HepG2 (cell line): ENCODE results near the gene TIMM17B. TPM values are rescaled to one million over a fixed set of nuclear protein-coding genes. Genes with fewer than 3 reads are reported as not detected.

ENCODE experiments used
- ATAC-seq: fragments of 200-7000 bp; cut with Tn5 transposase; 3 replicates; pipeline ENCODE4 v1.9.1; 2020; ENCODE audit warnings: mild to moderate bottlenecking, moderate library complexity
- BruUV-seq: library from RNA; stranded (reverse); fragments of 400-500 nt; replicated peaks from 2 replicates; lab custom pipeline; 2021; lab: Mats Ljungman, UMichigan
- CTCF ChIA-PET: fragments of 300-600 bp; formaldehyde crosslinking; extraction: SDS; loops from one replicate; lab custom pipeline; 2021; ENCODE audit warnings: low total read pairs, inconsistent platforms, low intra/inter-chr PET ratio; lab: Yijun Ruan, JAX
- POLR2A ChIA-PET: fragments of 350-600 bp; sonication (Branson Sonifier 250); formaldehyde crosslinking; loops from one replicate; lab custom pipeline; 2020; ENCODE audit warnings: antibody characterized with exemption, inconsistent platforms; lab: Yijun Ruan, JAX
- DNase-seq: peaks from one replicate; pipeline ENCODE4 v3.0.0-alpha.2; 2015; ENCODE audit warnings: low spot score
- FAIRE-seq: peaks from 3 replicates; lab custom pipeline; 2011; peaks lifted over from hg19 to GRCh38; lab: Jason Lieb, UNC
- H2AFZ ChIP-seq: one replicate; pipeline ENCODE4 v1.6.1; 2011; ENCODE audit warnings: low read length, inconsistent platforms
- H3K27ac ChIP-seq: fragments of 300-600 bp; 3 replicates; pipeline ENCODE4 v1.8.0; 2011; ENCODE audit warnings: mixed run types, mild to moderate bottlenecking, mixed read lengths, low read length, inconsistent platforms; ENCODE audit not compliant: insufficient read depth; ENCODE audit errors: extremely low read length
- H3K27me3 ChIP-seq, 2 experiments: fragments of 200-600 bp in 1 of 2; 2 replicates in 1 of 2; 3 replicates in 1 of 2; pipeline versions ENCODE4 v1.6.0 to v1.8.0; 2011; ENCODE audit warnings: low read length in 2 of 2, mild to moderate bottlenecking in 2 of 2, moderate library complexity in 2 of 2, inconsistent platforms in 1 of 2; ENCODE audit not compliant: insufficient read depth in 2 of 2, control insufficient read depth in 1 of 2
- H3K36me3 ChIP-seq, 2 experiments: fragments of 200-600 bp in 1 of 2; replicated peaks in 1 of 2; 2 replicates in 1 of 2; 3 replicates in 1 of 2; pipeline versions ENCODE4 v1.5.1 to v1.8.0; 2011; ENCODE audit warnings: low read length in 2 of 2, inconsistent platforms in 1 of 2; ENCODE audit not compliant: insufficient read depth in 2 of 2, control insufficient read depth in 1 of 2
- H3K4me1 ChIP-seq: 2 replicates; pipeline ENCODE4 v1.5.1; 2012; ENCODE audit warnings: low read length, inconsistent platforms; ENCODE audit not compliant: insufficient read depth
- H3K4me2 ChIP-seq: 2 replicates; pipeline ENCODE4 v1.6.0; 2011; ENCODE audit warnings: low read depth, low read length, inconsistent platforms
- H3K4me3 ChIP-seq, 3 experiments: fragments of 200-600 bp in 1 of 3; sonication (generic), shearing (Covaris generic) in 1 of 3; replicated peaks in 1 of 3; 2 replicates each; pipeline ENCODE4 v1.5.1; 2011 to 2016; ENCODE audit warnings: low read length in 3 of 3, inconsistent platforms in 2 of 3, low read depth in 2 of 3, mild to moderate bottlenecking in 2 of 3, control low read depth in 1 of 3, mixed read lengths in 1 of 3; ENCODE audit not compliant: insufficient read depth in 1 of 3
- H3K79me2 ChIP-seq: one replicate; pipeline ENCODE4 v1.6.1; 2011; ENCODE audit warnings: low read length, inconsistent platforms; ENCODE audit not compliant: insufficient read depth
- H3K9ac ChIP-seq: 2 replicates; pipeline ENCODE4 v1.6.0; 2011; ENCODE audit warnings: mild to moderate bottlenecking, low read depth, low read length, inconsistent platforms; ENCODE audit not compliant: insufficient read depth
- H3K9me3 ChIP-seq: 2 replicates; pipeline ENCODE4 v1.5.1; 2012; ENCODE audit warnings: mild to moderate bottlenecking, low read length
- H4K20me1 ChIP-seq: 2 replicates; pipeline ENCODE4 v1.6.0; 2011; ENCODE audit warnings: inconsistent platforms, mild to moderate bottlenecking, low read length, moderate library complexity; ENCODE audit not compliant: insufficient read depth
- KDM6A ChIP-seq: IDR thresholded peaks from 2 replicates; pipeline ENCODE4 v1.6.1; 2016; ENCODE audit warnings: low read depth
- MBNL3 ChIP-seq: fragments of 250-450 bp; sonication (Bioruptor Pico); conservative IDR thresholded peaks from 2 replicates; pipeline ENCODE4 v1.8.0; 2022; ENCODE audit warnings: mild to moderate bottlenecking, inconsistent platforms
- PPARG ChIP-seq: conservative IDR thresholded peaks from 2 replicates; pipeline ENCODE4 v1.6.1; 2016; ENCODE audit warnings: missing biosample characterization, missing genetic modification reagents
- PRMT3 ChIP-seq: sonication (generic); formaldehyde crosslinking; IDR thresholded peaks from 2 replicates; pipeline ENCODE4 v1.8.1; 2022; ENCODE audit warnings: low read depth, mild to moderate bottlenecking, moderate library complexity, missing genetic modification reagents, borderline replicate concordance
- RARG ChIP-seq: sonication (generic); formaldehyde crosslinking; IDR thresholded peaks from 2 replicates; pipeline ENCODE4 v1.4.0; 2020; ENCODE audit warnings: low read depth, mild to moderate bottlenecking, missing genetic modification reagents
- RCOR2 ChIP-seq: IDR thresholded peaks from 2 replicates; pipeline ENCODE4 v1.6.1; 2016; ENCODE audit warnings: missing biosample characterization, missing genetic modification reagents
- ZNF225 ChIP-seq: sonication (generic); formaldehyde crosslinking; IDR thresholded peaks from 2 replicates; pipeline ENCODE4 v1.4.0; 2020; ENCODE audit warnings: mild to moderate bottlenecking, missing genetic modification reagents
- ZNF335 ChIP-seq: sonication (generic); formaldehyde crosslinking; IDR thresholded peaks from 2 replicates; pipeline ENCODE4 v1.4.0; 2020; ENCODE audit warnings: missing genetic modification reagents
- ZNF33A ChIP-seq: sonication (generic); formaldehyde crosslinking; IDR thresholded peaks from 2 replicates; pipeline ENCODE4 v1.5.1; 2020; ENCODE audit warnings: missing genetic modification reagents, mild to moderate bottlenecking, moderate library complexity, borderline replicate concordance
- ZNF569 ChIP-seq: sonication (generic); formaldehyde crosslinking; IDR thresholded peaks from 2 replicates; pipeline ENCODE4 v1.5.0; 2020; ENCODE audit warnings: mild to moderate bottlenecking, missing genetic modification reagents, moderate library complexity, borderline replicate concordance
- ZNF766 ChIP-seq: sonication (generic); formaldehyde crosslinking; IDR thresholded peaks from 2 replicates; pipeline ENCODE4 v1.5.0; 2020; ENCODE audit warnings: missing genetic modification reagents, borderline replicate concordance
- ZNF839 ChIP-seq: sonication (generic); formaldehyde crosslinking; IDR thresholded peaks from 2 replicates; pipeline ENCODE4 v1.4.0; 2020; ENCODE audit warnings: missing genetic modification reagents, mild to moderate bottlenecking, borderline replicate concordance
- WGBS: methylation state at CpG from one replicate; pipeline ENCODE4 v1.1.6; 2017; ENCODE audit warnings: low lambda C conversion rate; 5-methylcytosine and 5-hydroxymethylcytosine counted together
- in situ Hi-C: cut with HindIII; loops from 2 replicates; pipeline ENCODE4 v1.10.0; 2017; ENCODE audit warnings: low pct_unique_long_range_greater_than_20kb; ENCODE audit not compliant: extremely low pct_ligation_motif_present
- intact Hi-C: fragments of 100-400 bp; cut with micrococcal nuclease; formaldehyde crosslinking; loops from one replicate; pipeline ENCODE4 v1.10.0; 2022; ENCODE audit not compliant: unreplicated experiment
- polyA plus RNA-seq, 8 experiments: library from polyadenylated mRNA; depleted of rRNA in 3 of 8; stranded (reverse) in 7 of 8; unstranded in 1 of 8; fragments of >200 nt; fragmentation: Illumina TruSeq in 4 of 8; extraction: Trizol in 4 of 8; gene quantifications; 2 replicates each; pipeline versions ENCODE4 v1.2.1 to v1.2.3, GENCODE V29; 2011 to 2016; ENCODE audit warnings: low read depth in 4 of 8, missing spikeins in 1 of 8, mixed read lengths in 1 of 8; ENCODE audit not compliant: insufficient read depth in 1 of 8
- total RNA-seq, 5 experiments: library from RNA; depleted of rRNA; stranded (reverse); fragments of >200 nt; fragmentation: Illumina TruSeq; extraction: Trizol; gene quantifications; 2 replicates each; pipeline ENCODE4 v1.2.3, GENCODE V29; 2016; ENCODE audit warnings: low read depth in 1 of 5
- TF ChIP-seq, protein P1 (sequence below): sonication (generic); formaldehyde crosslinking; IDR thresholded peaks from 2 replicates; pipeline ENCODE4 v1.4.0; 2020; ENCODE audit warnings: missing genetic modification reagents, borderline replicate concordance
- TF ChIP-seq, protein P2 (sequence below): IDR thresholded peaks from 2 replicates; pipeline ENCODE4 v1.6.1; 2018; ENCODE audit warnings: missing genetic modification reagents
- TF ChIP-seq, protein P3 (sequence below): sonication (generic); formaldehyde crosslinking; IDR thresholded peaks from 2 replicates; pipeline ENCODE4 v1.8.1; 2023; ENCODE audit warnings: missing genetic modification reagents, mild to moderate bottlenecking, borderline replicate concordance
- TF ChIP-seq, protein P4 (sequence below): sonication (generic); formaldehyde crosslinking; IDR thresholded peaks from 2 replicates; pipeline ENCODE4 v1.5.1; 2020; ENCODE audit warnings: missing genetic modification reagents, mild to moderate bottlenecking, borderline replicate concordance

TIMM17B gene
- total and polyA plus RNA-seq, 2 of the 13 experiments (the other 11 are each of a cell fraction or from before 2014, with no cell fraction given): 56.0 to 72.5 TPM

DNA sequence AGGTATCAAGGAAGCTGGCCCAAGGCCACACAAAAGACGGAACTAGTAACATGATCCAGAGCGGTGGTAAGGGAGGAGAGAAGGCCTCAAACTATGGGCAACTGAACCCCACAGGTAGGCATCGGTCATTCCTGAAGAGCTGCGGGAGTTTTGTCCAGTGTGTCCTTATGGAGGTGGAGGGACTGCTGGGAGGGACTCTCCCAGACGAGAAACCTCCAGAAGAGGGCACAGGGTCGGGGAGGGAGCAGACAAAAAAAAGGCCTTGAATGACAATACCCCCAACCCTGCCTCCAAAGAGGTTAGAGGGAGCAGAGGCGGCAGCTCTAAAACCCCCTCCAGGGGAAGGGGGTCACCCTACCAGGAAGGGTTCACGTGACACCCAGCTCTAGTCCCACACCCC, 6.6 kb upstream of the TIMM17B start (continued):
- TF ChIP-seq, protein P1, sequence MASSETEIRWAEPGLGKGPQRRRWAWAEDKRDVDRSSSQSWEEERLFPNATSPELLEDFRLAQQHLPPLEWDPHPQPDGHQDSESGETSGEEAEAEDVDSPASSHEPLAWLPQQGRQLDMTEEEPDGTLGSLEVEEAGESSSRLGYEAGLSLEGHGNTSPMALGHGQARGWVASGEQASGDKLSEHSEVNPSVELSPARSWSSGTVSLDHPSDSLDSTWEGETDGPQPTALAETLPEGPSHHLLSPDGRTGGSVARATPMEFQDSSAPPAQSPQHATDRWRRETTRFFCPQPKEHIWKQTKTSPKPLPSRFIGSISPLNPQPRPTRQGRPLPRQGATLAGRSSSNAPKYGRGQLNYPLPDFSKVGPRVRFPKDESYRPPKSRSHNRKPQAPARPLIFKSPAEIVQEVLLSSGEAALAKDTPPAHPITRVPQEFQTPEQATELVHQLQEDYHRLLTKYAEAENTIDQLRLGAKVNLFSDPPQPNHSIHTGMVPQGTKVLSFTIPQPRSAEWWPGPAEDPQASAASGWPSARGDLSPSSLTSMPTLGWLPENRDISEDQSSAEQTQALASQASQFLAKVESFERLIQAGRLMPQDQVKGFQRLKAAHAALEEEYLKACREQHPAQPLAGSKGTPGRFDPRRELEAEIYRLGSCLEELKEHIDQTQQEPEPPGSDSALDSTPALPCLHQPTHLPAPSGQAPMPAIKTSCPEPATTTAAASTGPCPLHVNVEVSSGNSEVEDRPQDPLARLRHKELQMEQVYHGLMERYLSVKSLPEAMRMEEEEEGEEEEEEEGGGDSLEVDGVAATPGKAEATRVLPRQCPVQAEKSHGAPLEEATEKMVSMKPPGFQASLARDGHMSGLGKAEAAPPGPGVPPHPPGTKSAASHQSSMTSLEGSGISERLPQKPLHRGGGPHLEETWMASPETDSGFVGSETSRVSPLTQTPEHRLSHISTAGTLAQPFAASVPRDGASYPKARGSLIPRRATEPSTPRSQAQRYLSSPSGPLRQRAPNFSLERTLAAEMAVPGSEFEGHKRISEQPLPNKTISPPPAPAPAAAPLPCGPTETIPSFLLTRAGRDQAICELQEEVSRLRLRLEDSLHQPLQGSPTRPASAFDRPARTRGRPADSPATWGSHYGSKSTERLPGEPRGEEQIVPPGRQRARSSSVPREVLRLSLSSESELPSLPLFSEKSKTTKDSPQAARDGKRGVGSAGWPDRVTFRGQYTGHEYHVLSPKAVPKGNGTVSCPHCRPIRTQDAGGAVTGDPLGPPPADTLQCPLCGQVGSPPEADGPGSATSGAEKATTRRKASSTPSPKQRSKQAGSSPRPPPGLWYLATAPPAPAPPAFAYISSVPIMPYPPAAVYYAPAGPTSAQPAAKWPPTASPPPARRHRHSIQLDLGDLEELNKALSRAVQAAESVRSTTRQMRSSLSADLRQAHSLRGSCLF (CRISPR knock-in tag): no peak
- TF ChIP-seq, protein P2, sequence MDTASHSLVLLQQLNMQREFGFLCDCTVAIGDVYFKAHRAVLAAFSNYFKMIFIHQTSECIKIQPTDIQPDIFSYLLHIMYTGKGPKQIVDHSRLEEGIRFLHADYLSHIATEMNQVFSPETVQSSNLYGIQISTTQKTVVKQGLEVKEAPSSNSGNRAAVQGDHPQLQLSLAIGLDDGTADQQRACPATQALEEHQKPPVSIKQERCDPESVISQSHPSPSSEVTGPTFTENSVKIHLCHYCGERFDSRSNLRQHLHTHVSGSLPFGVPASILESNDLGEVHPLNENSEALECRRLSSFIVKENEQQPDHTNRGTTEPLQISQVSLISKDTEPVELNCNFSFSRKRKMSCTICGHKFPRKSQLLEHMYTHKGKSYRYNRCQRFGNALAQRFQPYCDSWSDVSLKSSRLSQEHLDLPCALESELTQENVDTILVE (CRISPR knock-in tag): no peak
- TF ChIP-seq RCOR2 (CRISPR knock-in tag): no peak

DNA sequence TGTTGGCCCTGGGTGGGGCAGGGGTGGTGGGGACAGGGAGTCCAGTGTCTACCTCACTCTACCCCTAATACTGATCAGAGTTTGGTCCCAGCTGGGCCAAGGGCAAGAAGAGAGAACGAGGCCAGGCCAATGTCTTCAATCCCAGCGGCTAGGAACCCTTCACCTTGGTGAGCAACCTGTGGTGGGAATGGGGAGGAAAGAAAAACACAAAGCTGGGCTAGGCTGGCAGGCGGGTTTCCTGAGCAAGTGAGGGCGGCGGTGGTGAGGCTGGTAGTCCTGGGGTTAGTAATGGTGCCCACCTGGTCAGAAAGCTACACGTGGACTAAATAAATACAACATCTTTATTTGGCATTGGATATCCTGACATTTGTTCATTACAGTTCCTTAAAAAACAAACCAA, 5.7 kb upstream of the TIMM17B start:
- WGBS: 96% methylated on average over 6 of the region's 6 CpGs
- H3K4me1 ChIP-seq: peaks cover 10% of the 10 kb centered on the region
- FAIRE-seq (no peak), ATAC-seq (no peak), DNase-seq (no peak)
- H3K4me2 ChIP-seq: no peak overlapping the region
- POLR2A ChIA-PET: interaction anchor here (1.8 kb wide), 1 partner anchor 12 kb away, joined by 5 read pairs; no protein-coding TSS in a partner anchor
- peaks cover 11% of the 10 kb centered on the region for H3K79me2 ChIP-seq
- no peak overlapping the region for H3K27ac ChIP-seq
- no peak overlapping the region for H3K9ac ChIP-seq
- CTCF ChIA-PET: no interaction called here
- BruUV-seq: no TSS peak
- in situ Hi-C loops: no loop called here
- H4K20me1 ChIP-seq: no peaks in the 10 kb centered on the region
- intact Hi-C loops: no loop called here
- peaks cover 12 to 13% of the 10 kb centered on the region in 2 experiments for H3K36me3 ChIP-seq
- H3K27me3 ChIP-seq: no peaks in the 10 kb centered on the region
- H3K4me3 ChIP-seq: no peak overlapping the region
- no peaks in the 10 kb centered on the region for H3K9me3 ChIP-seq
- TF ChIP-seq RARG (CRISPR knock-in tag) (no peak), ZNF225 (CRISPR knock-in tag) (no peak), ZNF766 (CRISPR knock-in tag) (no peak), KDM6A (no peak), ZNF33A (CRISPR knock-in tag) (no peak), MBNL3 (CRISPR knock-in tag) (no peak), ZNF569 (no peak), ZNF335 (no peak), ZNF839 (CRISPR knock-in tag) (no peak), PRMT3 (CRISPR knock-in tag) (no peak), PPARG (CRISPR knock-in tag) (no peak)
- TF ChIP-seq, protein P3, sequence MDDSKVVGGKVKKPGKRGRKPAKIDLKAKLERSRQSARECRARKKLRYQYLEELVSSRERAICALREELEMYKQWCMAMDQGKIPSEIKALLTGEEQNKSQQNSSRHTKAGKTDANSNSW (CRISPR knock-in tag): no peak
- TF ChIP-seq, protein P4, sequence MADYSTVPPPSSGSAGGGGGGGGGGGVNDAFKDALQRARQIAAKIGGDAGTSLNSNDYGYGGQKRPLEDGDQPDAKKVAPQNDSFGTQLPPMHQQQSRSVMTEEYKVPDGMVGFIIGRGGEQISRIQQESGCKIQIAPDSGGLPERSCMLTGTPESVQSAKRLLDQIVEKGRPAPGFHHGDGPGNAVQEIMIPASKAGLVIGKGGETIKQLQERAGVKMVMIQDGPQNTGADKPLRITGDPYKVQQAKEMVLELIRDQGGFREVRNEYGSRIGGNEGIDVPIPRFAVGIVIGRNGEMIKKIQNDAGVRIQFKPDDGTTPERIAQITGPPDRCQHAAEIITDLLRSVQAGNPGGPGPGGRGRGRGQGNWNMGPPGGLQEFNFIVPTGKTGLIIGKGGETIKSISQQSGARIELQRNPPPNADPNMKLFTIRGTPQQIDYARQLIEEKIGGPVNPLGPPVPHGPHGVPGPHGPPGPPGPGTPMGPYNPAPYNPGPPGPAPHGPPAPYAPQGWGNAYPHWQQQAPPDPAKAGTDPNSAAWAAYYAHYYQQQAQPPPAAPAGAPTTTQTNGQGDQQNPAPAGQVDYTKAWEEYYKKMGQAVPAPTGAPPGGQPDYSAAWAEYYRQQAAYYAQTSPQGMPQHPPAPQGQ (CRISPR knock-in tag): no peak
- H2AFZ ChIP-seq: no peak overlapping the region
